ENCODE measurements around the gene SLC49A3.
"Not testable (repeated sequence)": the region's sequence is repeated elsewhere in the genome, so short reads cannot be mapped to it uniquely, and the experiment has no call there.

Gene SLC49A3

DNA sequence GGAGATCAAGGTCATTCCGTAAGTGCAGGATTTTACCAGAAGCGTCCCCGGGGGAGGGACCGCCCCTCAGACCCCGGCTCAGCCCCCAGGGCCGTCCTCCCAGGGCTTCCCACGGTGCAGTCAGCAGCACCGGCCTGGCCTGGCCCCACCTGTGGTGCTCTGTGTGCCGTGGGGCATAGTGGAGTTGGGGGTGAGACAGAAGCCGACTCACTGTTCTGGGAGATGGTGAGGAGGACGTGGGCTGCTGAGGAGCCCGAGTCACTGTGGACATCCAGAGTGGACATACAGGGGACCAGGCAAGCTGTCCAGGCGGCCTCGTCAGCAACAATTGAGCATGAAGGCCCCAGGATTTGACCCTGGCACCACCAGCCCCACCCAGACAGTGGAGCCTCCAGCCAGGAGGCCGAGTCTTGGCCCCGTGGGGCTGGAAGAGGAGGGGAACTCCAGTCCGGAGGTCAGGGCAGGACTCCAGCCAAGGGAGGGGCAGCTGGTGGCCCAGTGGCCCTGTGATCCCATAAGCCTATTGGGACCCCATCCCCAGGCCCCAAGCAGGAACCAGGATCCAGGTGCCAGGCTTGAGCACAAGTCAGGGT is 34.0 kb downstream of the SLC49A3 start:
- DNase-seq, result peak in 32 of 56 donors; percentile 25 to 79 (median 54)

DNA sequence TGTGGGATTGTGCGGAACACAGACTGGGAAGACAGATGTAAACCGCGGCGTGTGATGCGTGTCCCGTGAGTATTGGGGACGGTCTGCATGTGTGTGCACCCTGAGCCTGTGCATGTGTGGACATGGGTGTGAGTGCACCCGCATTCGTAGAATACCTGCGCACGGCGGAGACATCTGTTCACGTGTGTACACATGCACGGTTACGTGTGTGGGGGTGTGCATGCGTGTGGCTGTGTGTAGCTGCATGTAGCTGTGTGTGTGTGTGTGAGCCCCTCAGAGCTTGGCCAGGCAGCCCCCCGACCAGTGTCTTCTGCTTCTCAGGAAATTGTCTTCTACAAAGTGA is 34.5 kb downstream of the SLC49A3 start:
- no peak for DNase-seq

DNA sequence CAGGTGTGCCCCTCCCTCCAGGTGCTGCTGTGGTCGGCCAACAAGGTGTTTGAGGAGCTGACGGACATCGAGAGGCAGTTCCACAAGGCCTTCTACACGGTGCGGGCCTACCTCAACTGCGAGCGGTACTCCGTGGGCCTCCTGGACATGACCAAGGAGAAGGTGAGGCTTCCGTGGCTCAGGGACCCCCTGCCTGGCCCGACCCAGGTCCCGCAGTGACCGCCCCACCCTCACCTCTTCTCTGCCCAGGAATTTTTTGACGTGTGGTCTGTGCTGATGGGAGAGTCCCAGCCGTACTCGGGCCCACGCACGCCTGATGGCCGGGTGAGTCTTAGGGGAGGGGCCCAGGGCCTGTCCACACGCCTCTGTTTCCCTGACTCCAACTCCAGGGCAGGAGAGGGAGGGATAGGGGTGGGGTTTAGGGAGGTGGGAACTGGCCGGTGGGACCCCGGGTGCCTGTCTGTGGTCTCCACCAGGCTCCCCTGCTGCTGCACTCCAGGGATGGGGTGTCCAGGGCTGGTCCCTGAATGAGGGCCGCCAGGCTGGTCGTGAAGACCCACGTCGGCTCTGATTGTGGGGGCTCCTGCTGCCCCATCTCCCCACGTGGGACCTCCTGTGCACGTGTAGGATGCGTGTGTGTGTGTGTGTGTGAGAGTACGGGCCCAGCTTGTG is 35.0 kb downstream of the SLC49A3 start:
- DNase-seq, result no peak

DNA sequence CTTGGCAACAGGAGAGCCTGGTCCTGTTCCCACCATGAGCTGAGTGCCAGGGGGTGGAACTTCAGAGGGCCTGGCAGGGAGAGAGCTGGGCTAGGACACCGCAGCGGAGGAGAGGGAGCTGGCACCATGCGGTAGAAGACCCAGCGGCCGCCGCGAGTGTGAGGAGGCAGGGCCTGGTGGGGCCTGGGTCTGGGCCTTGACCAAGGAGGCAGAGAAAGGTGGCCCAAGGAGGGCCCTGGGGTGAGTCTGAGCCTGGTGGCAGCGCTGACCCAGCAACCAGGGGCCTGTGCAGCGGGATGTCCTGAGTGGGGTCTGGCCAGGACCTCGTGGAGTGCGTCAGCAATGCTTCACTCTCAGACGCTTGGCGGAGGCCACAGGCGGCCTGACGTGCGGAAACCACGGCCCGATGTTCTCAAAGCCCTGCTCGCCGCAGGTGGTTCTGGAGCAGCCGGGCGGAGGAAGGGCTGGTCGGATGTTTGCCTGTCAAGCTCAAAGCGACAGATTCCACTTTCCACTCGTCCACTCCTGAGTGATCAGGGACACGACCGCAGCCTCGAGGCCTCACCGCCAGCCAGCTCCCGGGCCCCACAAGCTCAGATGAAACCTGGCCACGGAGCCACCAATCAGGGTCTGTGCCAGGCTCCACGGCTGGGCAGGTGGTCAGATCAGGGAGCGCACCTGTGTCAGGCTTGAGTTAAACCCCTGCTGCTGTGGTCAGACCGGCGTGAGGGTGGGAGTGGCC is 35.7 kb downstream of the SLC49A3 start:
- peak in 16 of 56 donors; percentile 14 to 55 (median 38) for DNase-seq

DNA sequence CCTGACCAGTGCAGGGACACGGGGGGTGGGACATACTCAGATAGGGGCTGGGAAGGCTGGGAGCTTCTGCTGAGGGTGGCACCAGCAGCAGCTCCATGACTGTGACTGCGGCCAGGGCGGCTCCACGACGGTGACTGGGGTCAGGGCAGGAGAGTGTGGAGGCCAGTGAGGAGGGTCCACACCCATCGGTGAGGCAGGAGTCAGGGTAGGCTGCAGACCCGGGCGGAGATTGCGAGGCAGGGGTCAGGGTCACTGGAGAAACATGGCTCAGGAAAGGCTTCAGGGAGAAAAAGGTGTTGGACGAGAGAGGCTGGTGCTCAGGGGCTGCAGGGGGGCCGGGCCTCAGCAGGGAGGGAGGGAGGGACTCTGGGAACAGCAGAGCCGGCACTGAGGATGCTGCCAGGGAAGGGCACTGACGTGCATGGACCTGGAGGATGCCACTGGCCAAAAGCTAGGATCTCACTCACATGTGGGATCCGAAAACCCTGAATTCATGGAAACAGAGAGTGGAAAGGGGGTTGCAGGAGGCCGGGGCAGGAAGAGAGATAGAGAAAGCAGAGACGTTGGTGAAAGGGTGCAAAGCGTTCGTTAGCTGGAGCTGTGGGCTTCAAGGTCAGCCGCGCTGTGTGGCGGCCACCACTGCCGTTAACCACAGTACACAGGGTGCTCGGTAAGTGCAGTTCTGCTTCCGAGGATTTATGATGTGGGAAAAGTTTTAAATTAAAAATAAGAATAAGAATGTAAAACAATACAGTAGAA is 36.9 kb downstream of the SLC49A3 start:
- DNase-seq, result peak in 8 of 56 donors; percentile 47 to 82 (median 62)

DNA sequence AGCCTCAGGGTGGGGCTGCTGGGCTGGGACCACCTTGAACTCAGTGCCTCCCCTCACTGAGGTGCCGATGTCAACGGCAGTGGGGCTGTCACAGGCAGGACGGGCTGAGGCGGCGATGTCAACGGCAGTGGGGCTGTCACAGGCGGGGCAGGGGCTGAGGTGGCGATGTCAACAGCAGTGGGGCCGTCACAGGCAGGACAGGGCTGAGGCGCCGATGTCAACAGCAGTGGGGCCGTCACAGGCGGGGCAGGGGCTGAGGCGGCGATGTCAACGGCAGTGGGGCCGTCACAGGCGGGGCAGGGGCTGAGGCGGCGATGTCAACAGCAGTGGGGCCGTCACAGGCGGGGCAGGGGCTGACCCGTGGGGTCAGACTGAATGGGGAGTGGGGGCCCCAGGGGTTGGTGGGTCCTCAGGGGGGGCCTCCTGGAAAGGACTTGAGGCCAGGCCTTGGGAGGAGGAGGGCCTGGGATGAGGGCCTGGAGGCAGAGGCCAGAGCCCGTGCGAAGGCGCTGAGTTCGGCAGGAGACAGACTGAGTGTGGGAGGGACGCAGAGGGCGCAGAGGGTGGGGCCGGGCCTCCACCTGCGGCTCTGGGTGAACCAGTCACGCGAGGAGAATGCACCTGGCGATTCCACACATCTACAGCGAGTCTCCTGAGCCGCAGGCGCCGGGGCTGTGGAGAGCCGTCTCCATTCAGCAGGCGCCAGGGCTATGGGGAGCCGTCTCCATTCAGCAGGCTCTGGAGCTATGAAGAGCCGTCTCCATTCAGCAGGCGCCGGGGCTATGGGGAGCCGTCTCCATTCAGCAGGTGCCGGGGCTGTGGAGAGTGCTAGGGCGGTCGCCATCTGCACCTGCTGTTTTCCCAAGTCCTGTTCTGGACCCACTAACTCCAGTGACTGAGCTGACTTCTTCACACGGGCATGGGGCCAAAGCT is 37.7 kb downstream of the SLC49A3 start:
- DNase-seq, result peak in 47 of 56 donors; percentile 24 to 89 (median 77)

DNA sequence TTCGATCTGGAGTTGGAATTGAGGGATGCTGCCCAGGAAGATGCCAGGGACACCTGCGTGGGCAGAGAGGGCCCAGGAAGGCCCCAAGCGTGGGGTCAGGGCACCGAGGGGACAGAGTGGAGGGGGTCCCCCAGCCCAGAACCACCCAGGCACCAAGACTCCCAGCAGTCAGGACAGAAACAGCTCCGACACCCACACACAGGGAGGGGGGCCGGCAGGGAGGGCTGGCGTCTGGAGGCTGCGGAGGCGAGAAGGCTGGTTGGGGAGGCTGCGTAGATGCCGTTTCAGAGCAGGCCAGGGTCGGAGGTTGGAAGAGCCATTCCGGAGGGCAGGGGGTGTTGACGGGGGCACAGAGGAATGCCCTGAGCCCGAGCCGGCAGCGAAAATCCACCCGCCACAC is 38.5 kb downstream of the SLC49A3 start:
- DNase-seq, result no peak

DNA sequence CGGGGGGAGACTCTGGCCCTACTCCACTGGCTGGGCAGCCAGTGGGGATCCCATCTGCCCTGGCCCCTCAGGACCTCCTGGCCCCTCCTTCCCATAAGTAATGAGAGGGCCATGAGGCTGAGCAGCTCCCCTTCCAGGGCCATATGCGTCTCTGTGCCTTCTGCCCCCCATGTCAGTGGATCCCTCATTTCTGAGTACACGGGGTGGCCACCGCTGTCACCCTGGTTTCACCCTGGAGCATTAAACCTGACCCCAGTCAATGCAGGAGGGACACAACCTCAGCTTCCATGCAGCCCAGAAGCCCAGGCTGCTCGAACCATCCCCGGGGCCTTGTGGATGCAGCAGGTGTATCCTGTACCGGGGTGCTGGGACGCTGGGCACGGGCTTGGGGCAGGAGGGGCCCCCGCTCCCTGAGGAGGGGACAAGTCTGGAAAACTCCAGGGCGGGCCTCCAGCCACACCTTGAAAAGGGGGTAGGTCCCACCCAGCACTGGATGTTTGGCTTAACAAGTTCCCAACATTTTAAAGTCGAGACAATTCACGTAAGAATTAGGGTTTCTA is 39.1 kb downstream of the SLC49A3 start:
- DNase-seq, result no peak

DNA sequence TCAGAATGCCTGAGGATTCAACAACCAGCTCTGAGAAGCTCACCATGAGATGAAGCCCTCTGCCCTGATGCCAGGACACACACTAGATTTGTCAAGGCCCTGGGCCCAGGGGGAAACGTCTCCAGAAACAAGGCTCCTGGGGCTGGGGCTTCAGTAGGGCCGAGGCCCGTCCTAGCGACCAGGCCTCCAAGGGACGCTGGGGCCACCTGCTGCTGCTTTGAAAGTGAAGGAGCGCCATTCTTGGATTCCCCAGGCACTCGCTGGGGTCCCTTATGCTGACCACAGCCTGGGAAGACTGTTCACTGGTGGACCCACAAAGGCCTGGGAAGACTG is 39.7 kb downstream of the SLC49A3 start:
- no peak for DNase-seq

DNA sequence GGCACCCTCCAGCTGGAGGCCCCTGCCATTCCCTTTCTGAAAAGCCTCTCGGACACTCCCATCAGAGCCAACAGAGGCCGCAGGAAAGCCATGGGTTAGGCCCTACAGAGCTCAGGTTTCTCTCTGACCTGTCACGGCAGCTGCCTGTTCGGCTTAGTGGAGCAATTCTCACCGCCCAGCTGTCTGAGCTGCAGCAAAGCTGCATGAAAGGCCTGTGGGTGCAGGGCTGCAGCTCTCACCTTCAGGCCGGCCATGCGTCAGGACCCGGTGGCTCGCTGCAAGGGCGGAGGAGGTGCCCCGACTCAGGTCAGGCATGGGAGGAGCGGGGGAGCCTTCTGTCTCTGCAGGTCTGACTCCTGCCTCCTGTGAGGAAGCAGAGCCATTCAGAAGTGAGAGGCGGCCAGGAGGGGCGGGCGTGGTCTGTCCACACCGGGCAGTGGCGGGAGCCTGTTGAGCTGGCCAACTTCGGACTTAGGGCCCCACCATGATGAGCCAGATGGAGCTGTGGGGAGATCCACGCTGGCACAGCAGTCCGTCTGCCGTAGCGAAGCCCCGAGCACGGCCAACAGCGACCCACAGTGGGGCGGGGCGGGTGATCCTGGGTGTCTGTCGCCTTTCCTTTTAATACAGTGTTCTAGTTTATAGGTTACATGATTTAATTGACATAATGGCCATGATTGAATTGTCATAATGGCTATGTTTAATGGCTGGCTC is 40.2 kb downstream of the SLC49A3 start:
- no peak for DNase-seq

DNA sequence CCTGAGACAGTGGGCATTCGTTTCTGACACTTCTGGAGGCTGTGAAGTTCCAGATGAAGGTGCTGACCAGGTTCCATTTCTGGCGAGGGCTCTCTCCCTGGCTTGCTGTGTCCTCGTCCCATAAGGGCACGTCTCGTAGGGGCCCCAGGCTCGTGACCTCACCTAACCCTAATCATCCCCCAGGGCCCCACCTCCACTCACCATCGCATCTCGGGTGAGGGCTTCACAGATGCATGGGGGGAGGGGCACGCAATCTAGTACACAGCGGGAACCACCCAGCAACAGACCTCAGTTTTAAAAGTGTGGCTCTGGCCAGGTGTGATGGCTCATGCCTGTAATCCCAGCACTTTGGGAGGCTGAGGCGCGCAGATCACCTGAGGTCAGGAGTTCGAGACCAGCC is 41.5 kb downstream of the SLC49A3 start:
- DNase-seq, result no peak

DNA sequence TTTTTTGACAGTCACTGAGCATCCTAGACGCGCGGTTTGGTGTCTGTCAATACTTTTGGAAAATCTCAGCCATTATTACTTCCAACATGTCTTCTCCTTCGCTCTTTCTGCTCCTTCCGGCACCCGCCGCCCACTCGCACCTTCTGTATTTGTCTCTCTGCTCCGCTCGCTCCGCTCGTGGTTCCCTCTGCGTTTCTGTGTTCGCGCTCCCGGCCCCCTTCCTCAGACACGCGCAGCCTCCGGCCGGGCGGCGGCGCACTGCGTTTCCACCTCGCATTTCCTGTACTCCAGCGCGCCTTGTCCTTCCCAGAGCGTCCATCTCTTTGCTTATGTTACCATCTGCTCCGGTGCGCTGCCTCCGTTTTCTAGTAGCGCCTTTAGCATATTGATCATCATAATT is 42.5 kb downstream of the SLC49A3 start:
- peak in 3 of 56 donors; percentile 20 to 76 (median 71) for DNase-seq

DNA sequence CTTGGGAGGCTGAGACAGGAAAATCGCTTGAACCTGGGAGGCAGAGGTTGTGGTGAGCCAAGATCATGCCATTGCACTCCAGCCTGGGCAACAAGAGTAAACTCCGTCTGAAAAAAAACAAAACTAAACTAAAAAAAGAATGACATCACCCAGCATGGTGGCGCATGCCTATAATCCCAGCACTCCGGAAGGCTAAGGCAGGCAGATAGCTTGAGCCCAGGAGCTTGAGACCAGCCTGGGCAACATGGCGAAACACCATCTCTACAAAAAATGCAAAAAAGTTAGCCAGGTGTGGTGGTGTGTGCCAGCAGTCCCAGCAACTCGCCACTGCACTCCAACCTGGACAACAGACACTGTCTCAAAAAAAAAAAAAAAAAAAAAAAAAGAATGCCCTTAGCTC is 46.6 kb downstream of the SLC49A3 start:
- DNase-seq, result not testable (repeated sequence)

DNA sequence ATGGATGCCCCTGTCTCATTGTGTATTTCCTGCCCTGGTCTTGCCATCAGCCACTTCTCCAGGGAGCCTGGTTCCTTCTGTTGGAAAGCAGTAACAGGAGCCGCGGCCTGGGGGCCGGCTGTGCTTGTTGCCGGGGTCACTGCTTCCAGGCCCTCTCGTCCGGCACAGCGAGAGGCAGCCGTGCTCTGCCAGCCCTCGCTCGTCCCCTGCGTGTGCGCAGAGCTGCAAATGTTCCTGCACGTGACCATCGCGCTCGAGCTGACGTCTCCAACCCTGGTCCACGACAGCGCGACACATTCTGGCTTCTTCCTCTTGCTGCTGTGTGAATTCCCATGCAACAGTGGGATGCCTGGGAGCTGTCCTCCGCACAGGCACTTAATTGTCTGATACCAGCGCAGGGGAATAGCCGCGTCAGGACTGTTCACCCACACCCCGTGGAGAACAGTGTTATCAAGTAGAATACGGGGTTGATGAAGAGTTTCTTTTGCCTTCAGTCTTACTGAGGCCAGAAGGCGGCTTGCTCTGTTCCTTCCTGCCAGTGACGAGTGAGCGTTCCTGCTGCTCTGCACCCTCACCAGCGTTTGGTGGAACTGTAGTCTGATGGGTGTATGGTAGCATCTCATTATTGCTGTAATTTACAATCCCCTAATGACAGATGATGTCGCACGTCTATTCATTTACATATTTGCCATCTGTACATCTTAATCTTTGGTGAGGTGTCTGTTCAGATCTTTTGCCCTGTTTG is 51.2 kb downstream of the SLC49A3 start:
- DNase-seq, result peak in 5 of 56 donors; percentile 19 to 59 (median 40)

DNA sequence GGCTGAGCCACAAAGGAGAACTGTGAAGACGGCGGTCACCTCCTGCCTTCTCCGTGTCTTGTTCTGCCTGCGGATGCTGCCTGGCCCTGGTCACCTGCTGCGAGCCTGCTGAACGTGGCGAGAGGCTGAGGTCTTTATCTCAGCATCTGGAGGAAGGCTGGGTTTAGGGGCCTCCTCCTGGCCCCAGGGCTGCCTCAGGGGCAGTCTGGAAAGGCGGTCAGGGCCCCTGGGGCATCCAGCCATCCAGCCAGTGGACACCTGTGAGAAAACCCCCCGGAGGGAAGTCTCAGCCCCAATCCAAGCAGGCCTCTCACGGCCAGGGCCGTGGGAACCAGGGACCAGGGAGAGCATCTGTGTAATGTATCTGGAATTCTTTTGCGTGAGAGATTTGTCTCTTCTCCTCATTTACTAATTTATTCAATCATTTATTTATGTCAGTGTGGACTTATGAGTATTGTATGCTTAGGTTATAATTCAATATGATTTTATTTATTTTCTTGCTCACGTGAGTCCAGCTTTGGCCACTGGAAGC is 52.3 kb downstream of the SLC49A3 start:
- no peak for DNase-seq

DNA sequence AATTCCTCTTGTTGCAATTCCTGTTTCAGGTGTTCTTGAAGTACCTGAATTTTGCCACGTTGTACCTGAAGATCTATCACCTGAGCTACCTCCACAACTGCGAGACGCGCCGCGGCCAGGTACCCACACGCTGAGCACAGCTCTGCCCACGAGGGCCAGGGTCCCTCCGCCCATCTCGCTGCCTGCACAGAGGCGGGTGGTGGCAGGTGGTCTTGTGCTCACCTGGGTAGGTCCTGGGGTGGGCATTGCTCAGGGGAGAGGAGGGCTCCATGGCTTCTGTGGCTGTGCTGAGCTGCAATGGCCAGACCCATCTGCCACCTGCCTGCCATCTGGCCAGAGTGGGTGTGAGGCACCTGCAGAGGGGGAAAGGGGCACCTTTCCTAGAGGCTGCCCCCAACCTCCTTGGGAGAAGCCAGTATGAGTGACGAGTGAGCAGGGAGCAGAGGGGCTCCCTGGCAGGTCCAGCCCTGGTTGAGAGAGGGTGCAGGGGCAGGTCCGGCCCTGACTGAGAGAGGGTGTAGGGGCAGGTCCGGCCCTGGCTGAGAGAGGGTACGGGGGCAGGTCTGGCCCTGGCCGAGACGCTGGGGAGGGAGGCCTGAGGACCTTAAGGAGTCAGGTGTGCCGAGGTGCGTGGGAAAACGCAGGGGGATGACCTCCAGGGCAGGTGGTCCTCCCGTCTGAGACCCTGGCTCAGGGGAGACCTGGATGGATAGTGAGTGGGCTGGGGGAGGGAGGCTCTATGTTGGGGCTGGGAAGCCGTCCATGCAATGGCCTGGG is 52.9 kb downstream of the SLC49A3 start:
- DNase-seq, result no peak

DNA sequence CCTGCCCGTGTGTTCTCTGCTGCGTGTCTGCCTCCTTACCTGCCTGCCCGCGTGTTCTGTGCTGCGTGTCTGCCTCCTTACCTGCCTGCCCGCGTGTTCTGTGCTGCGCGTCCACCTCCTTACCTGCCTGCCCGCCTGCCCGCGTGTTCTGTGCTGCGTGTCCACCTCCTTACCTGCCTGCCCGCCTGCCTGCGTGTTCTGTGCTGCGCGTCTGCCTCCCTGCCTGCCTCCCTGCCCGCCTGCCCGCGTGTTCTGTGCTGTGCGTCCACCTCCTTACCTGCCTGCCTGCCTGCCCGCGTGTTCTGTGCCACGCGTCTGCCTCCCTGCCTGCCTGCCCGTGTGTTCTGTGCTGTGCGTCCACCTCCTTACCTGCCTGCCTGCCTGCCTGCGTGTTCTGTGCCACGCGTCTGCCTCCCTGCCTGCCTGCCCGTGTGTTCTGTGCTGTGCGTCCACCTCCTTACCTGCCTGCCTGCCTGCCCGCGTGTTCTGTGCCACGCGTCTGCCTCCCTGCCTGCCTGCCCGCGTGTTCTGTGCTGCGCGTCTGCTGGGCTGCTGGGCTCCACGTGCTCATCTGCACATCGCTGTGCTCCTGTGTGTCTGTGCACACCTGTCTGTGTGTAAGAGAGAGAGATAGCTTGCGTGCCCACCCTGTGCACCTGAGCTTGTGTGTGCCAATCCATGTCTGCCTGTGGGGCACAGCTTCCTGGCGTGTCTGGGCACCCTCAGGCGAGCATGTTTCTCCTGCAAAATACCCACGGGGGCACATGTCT is 53.7 kb downstream of the SLC49A3 start:
- not testable (repeated sequence) for DNase-seq
